Activated CD4-positive, alpha-beta T cell treated with anti-CD3 and anti-CD28 coated beads, Interleukin-2, Interleukin-4, amounts not matched to agents 100 ng/mL and 50 ng/mL, durations not matched to agents 16 hours and 8 hours (primary cell): ENCODE data around the gene DERA.
A peak's percentile ranks its signal among the peaks of the same experiment; 100 is the strongest.
"Not testable (repeated sequence)": the region's sequence is repeated elsewhere in the genome, so short reads cannot be mapped to it uniquely, and the experiment has no call there.

Experiments used
- DNase-seq: peaks from one replicate; pipeline ENCODE4 v3.0.0-alpha.2; 2020; ENCODE audit warnings: low spot score

DERA gene

GRCh38 chr12:15910864-15911721 is at the start of gene DERA:
DERA (plus strand) TSS chr12:15911332; CDS start chr12:15911384, 52 bp downstream.
- peak; percentile 60 for DNase-seq

- no peak for DNase-seq
Measured at GRCh38 chr12:15861404-15861803, 49.7 kb upstream of the DERA start.

- no peak for DNase-seq
Measured at GRCh38 chr12:15862840-15863239, 48.3 kb upstream of the DERA start.

GRCh38 chr12:15863372-15863771 is 47.8 kb upstream of the DERA start:
- no peak for DNase-seq

- no peak for DNase-seq
Measured at GRCh38 chr12:15863984-15864383, 47.1 kb upstream of the DERA start.

GRCh38 chr12:15868186-15868585 is 42.9 kb upstream of the DERA start:
- no peak for DNase-seq

- DNase-seq = no peak
Measured at GRCh38 chr12:15873556-15873955, 37.6 kb upstream of the DERA start.

- DNase-seq = not testable (repeated sequence)
Measured at GRCh38 chr12:15874556-15875145, 36.5 kb upstream of the DERA start.

GRCh38 chr12:15875863-15876262 is 35.3 kb upstream of the DERA start:
- no peak for DNase-seq

- DNase-seq = no peak
Measured at GRCh38 chr12:15879413-15879812, 31.7 kb upstream of the DERA start.

- no peak for DNase-seq
Measured at GRCh38 chr12:15880721-15881120, 30.4 kb upstream of the DERA start.

GRCh38 chr12:15882118-15882971 is 28.8 kb upstream of the DERA start, which contains the start of gene STRAP:
STRAP (plus strand) TSS chr12:15882387; CDS start chr12:15882708, 321 bp downstream.
- DNase-seq = peak; percentile 96

GRCh38 chr12:15883536-15883935 is 27.6 kb upstream of the DERA start:
- DNase-seq = no peak

GRCh38 chr12:15886372-15887042 is 24.6 kb upstream of the DERA start:
- no peak for DNase-seq

GRCh38 chr12:15887043-15887817 is 23.9 kb upstream of the DERA start:
- DNase-seq = no peak

GRCh38 chr12:15892645-15893259 is 18.4 kb upstream of the DERA start:
- no peak for DNase-seq

GRCh38 chr12:15893260-15893659 is 17.9 kb upstream of the DERA start:
- no peak for DNase-seq

GRCh38 chr12:15896867-15897266 is 14.3 kb upstream of the DERA start:
- no peak for DNase-seq

- DNase-seq = no peak
Measured at GRCh38 chr12:15897433-15897832, 13.7 kb upstream of the DERA start.

GRCh38 chr12:15899282-15899870 is 11.8 kb upstream of the DERA start:
- peak; percentile 25 for DNase-seq
